Transverse colon (tissue), 3 donors: ENCODE results near the gene KCTD2.

Experiments
- CTCF ChIP-seq, 5 experiments: fragments of 200-600 bp in 3 of 5; fragments of 450-650 bp in 2 of 5; sonication (generic) in 3 of 5; IDR thresholded peaks; 1 replicate in 2 of 5; 2 replicates in 3 of 5; pipeline ENCODE4 v1.5.1; 2016 to 2017; ENCODE audit warnings: antibody characterized with exemption in 5 of 5, inconsistent platforms in 3 of 5, mild to moderate bottlenecking in 2 of 5, moderate library complexity in 1 of 5
- EP300 ChIP-seq: sonication (generic); formaldehyde crosslinking; IDR thresholded peaks from one replicate; pipeline ENCODE4 v1.6.1; 2017; ENCODE audit warnings: antibody characterized with exemption, low read depth

GRCh38 chr17:75109407-75110233 lies 62.6 kb downstream of the KCTD2 start, which contains the start of gene ARMC7:
- TF ChIP-seq CTCF (IDR thresholded peaks at IDR 0.05): peak in 1 of 5 experiments; percentile 3
- TF ChIP-seq EP300: no peak
